Measurements from ENCODE around the gene PDZD2. TPM values are rescaled to one million over a fixed set of nuclear protein-coding genes. Genes with fewer than 3 reads are reported as not detected.

The PDZD2 gene
- total and polyA plus RNA-seq, 5 donors, result 40.4 to 188 (median 109) TPM

- DNase-seq, result no peak
- Histone ChIP-seq H3K27me3 (ENCODE audit: control insufficient read depth, insufficient read depth) (no peaks in the 10 kb centered on the region), H3K9me3 (ENCODE audit: control insufficient read depth, low read length) (peaks cover 2% of the 10 kb centered on the region), H3K27ac (ENCODE audit: low read length) (no peak overlapping the region), H3K4me1 (ENCODE audit: control insufficient read depth, insufficient read depth, low read length) (no peaks in the 10 kb centered on the region), H3K4me3 (ENCODE audit: low read length) (no peak overlapping the region)
- WGBS, result 56% methylated on average over 3 of the region's 3 CpGs
- intact Hi-C loops (cut with DNase I), result loop anchor here in 2 of 4 donors (5.0 to 10.0 kb wide), 2 partner anchors 251 to 254 kb away; no protein-coding TSS in a partner anchor
- no peak for ATAC-seq
These were observed 184.5 kb downstream of the PDZD2 start for GRCh38 chr5:31823472-31823871.

GRCh38 chr5:31824869-31825517 lies 186.1 kb downstream of the PDZD2 start:
- no peak overlapping the region for H3K27ac ChIP-seq (ENCODE audit: low read length)
- H3K9me3 ChIP-seq (ENCODE audit: control insufficient read depth, low read length), result peaks cover 3% of the 10 kb centered on the region
- DNase-seq (no peak), ATAC-seq (peak; percentile 36 to 37)
- no peak overlapping the region for H3K4me3 ChIP-seq (ENCODE audit: low read length)
- intact Hi-C loops (cut with DNase I), result loop anchor here (5.0 to 10.0 kb wide), 3 partner anchors 250 to 272 kb away; no protein-coding TSS in a partner anchor
- WGBS, result 40% methylated on average over 8 of the region's 8 CpGs
- H3K27me3 ChIP-seq (ENCODE audit: control insufficient read depth, insufficient read depth), result no peaks in the 10 kb centered on the region
- H3K4me1 ChIP-seq (ENCODE audit: control insufficient read depth, insufficient read depth, low read length), result no peaks in the 10 kb centered on the region

GRCh38 chr5:31825518-31826068 lies 186.7 kb downstream of the PDZD2 start:
- intact Hi-C loops (cut with DNase I), result loop anchor here (5.0 to 10.0 kb wide), 3 partner anchors 249 to 272 kb away; no protein-coding TSS in a partner anchor
- no peak overlapping the region for H3K27ac ChIP-seq (ENCODE audit: low read length)
- no peak overlapping the region for H3K4me3 ChIP-seq (ENCODE audit: low read length)
- H3K27me3 ChIP-seq (ENCODE audit: control insufficient read depth, insufficient read depth), result no peaks in the 10 kb centered on the region
- 20% methylated on average over 8 of the region's 8 CpGs for WGBS
- no peak for DNase-seq
- H3K9me3 ChIP-seq (ENCODE audit: control insufficient read depth, low read length), result peaks cover 3% of the 10 kb centered on the region
- no peaks in the 10 kb centered on the region for H3K4me1 ChIP-seq (ENCODE audit: control insufficient read depth, insufficient read depth, low read length)
- ATAC-seq, result peak; percentile 81 to 87

- Histone ChIP-seq H3K4me3 (ENCODE audit: low read length) (no peak overlapping the region), H3K27ac (ENCODE audit: low read length) (no peak overlapping the region), H3K4me1 (ENCODE audit: control insufficient read depth, insufficient read depth, low read length) (no peaks in the 10 kb centered on the region), H3K9me3 (ENCODE audit: control insufficient read depth, low read length) (peaks cover 4% of the 10 kb centered on the region), H3K27me3 (ENCODE audit: control insufficient read depth, insufficient read depth) (no peaks in the 10 kb centered on the region)
- no peak for ATAC-seq
- intact Hi-C loops (cut with DNase I), result loop anchor here (5.0 to 10.0 kb wide), 3 partner anchors 247 to 269 kb away; no protein-coding TSS in a partner anchor
- 97% methylated on average over 1 of the region's 1 CpG for WGBS
- DNase-seq, result no peak
These were observed 188.9 kb downstream of the PDZD2 start for GRCh38 chr5:31827867-31828266.

GRCh38 chr5:31832966-31833365 lies 194.0 kb downstream of the PDZD2 start:
- Histone ChIP-seq H3K9me3 (ENCODE audit: control insufficient read depth, low read length) (peaks cover 4% of the 10 kb centered on the region), H3K4me3 (ENCODE audit: low read length) (no peak overlapping the region), H3K27ac (ENCODE audit: low read length) (no peak overlapping the region), H3K4me1 (ENCODE audit: control insufficient read depth, insufficient read depth, low read length) (no peaks in the 10 kb centered on the region), H3K27me3 (ENCODE audit: control insufficient read depth, insufficient read depth) (no peaks in the 10 kb centered on the region)
- WGBS, result 77% methylated on average over 4 of the region's 4 CpGs
- ATAC-seq (no peak), DNase-seq (no peak)
- intact Hi-C loops (cut with DNase I), result no loop called here

GRCh38 chr5:31833710-31834109 lies 194.8 kb downstream of the PDZD2 start:
- H3K4me3 ChIP-seq (ENCODE audit: low read length), result no peak overlapping the region
- no peak for ATAC-seq
- intact Hi-C loops (cut with DNase I), result no loop called here

GRCh38 chr5:31844622-31845345 lies 205.9 kb downstream of the PDZD2 start:
- intact Hi-C loops (cut with DNase I), result no loop called here
- WGBS, result 80% methylated on average over 10 of the region's 10 CpGs

More at GRCh38 chr5:31833710-31834109, 194.8 kb downstream of the PDZD2 start:
- Histone ChIP-seq H3K9me3 (ENCODE audit: control insufficient read depth, low read length) (peaks cover 2% of the 10 kb centered on the region), H3K27ac (ENCODE audit: low read length) (no peak overlapping the region), H3K4me1 (ENCODE audit: control insufficient read depth, insufficient read depth, low read length) (no peaks in the 10 kb centered on the region), H3K27me3 (ENCODE audit: control insufficient read depth, insufficient read depth) (no peaks in the 10 kb centered on the region)
- WGBS, result 45% methylated on average over 2 of the region's 2 CpGs
- no peak for DNase-seq

GRCh38 chr5:31845361-31845760 lies 206.4 kb downstream of the PDZD2 start:
- DNase-seq (no peak), ATAC-seq (no peak)
- H3K27me3 ChIP-seq (ENCODE audit: control insufficient read depth, insufficient read depth), result no peaks in the 10 kb centered on the region
- no peak overlapping the region for H3K27ac ChIP-seq (ENCODE audit: low read length)
- intact Hi-C loops (cut with DNase I), result no loop called here
- peaks cover 2% of the 10 kb centered on the region for H3K4me1 ChIP-seq (ENCODE audit: control insufficient read depth, insufficient read depth, low read length)
- no peak overlapping the region for H3K4me3 ChIP-seq (ENCODE audit: low read length)
- H3K9me3 ChIP-seq (ENCODE audit: control insufficient read depth, low read length), result no peaks in the 10 kb centered on the region
- WGBS, result 55% methylated on average over 3 of the region's 3 CpGs

More at GRCh38 chr5:31844622-31845345, 205.9 kb downstream of the PDZD2 start:
- H3K4me1 ChIP-seq (ENCODE audit: control insufficient read depth, insufficient read depth, low read length), result peaks cover 2% of the 10 kb centered on the region
- no peak overlapping the region for H3K4me3 ChIP-seq (ENCODE audit: low read length)
- no peak overlapping the region for H3K27ac ChIP-seq (ENCODE audit: low read length)
- H3K27me3 ChIP-seq (ENCODE audit: control insufficient read depth, insufficient read depth), result no peaks in the 10 kb centered on the region
- ATAC-seq, result peak; percentile 34 to 50
- no peak for DNase-seq
- H3K9me3 ChIP-seq (ENCODE audit: control insufficient read depth, low read length), result no peaks in the 10 kb centered on the region

- Histone ChIP-seq H3K4me3 (ENCODE audit: low read length) (no peak overlapping the region), H3K27ac (ENCODE audit: low read length) (no peak overlapping the region), H3K9me3 (ENCODE audit: control insufficient read depth, low read length) (no peaks in the 10 kb centered on the region), H3K27me3 (ENCODE audit: control insufficient read depth, insufficient read depth) (no peaks in the 10 kb centered on the region), H3K4me1 (ENCODE audit: control insufficient read depth, insufficient read depth, low read length) (peaks cover 2% of the 10 kb centered on the region)
- 12% methylated on average over 1 of the region's 1 CpG for WGBS
- intact Hi-C loops (cut with DNase I), result no loop called here
- ATAC-seq (peak; percentile 7 to 32), DNase-seq (no peak)
These were observed 208.0 kb downstream of the PDZD2 start for GRCh38 chr5:31846934-31847333.

- WGBS, result 43% methylated on average over 7 of the region's 7 CpGs
- H3K4me3 ChIP-seq (ENCODE audit: low read length), result no peak overlapping the region
- H3K27ac ChIP-seq (ENCODE audit: low read length), result no peak overlapping the region
- ATAC-seq (peak; percentile 86 to 93), DNase-seq (peak in 2 of 3 donors; percentile 49 to 57)
- peaks cover 2% of the 10 kb centered on the region for H3K4me1 ChIP-seq (ENCODE audit: control insufficient read depth, insufficient read depth, low read length)
- no peaks in the 10 kb centered on the region for H3K27me3 ChIP-seq (ENCODE audit: control insufficient read depth, insufficient read depth)
- intact Hi-C loops (cut with DNase I), result no loop called here
- H3K9me3 ChIP-seq (ENCODE audit: control insufficient read depth, low read length), result no peaks in the 10 kb centered on the region
These were observed 208.4 kb downstream of the PDZD2 start for GRCh38 chr5:31847354-31847753.
